ENCODE results near the gene HES4.

Gene HES4

GRCh38 chr1:974687-975328, 25.1 kb downstream of the HES4 start:
- Histone ChIP-seq H3K4me3 (ENCODE audit: control insufficient read depth in 1 of 7, extremely low read depth in 1 of 7, insufficient read depth in 4 of 7, low read depth in 2 of 7, low read length in 6 of 7) (no peak overlapping the region), H3K9me3 (ENCODE audit: control extremely low read depth in 1 of 5, control insufficient read depth in 4 of 5, insufficient read depth in 2 of 5, low read depth in 1 of 5, low read length in 4 of 5) (no peaks in the 10 kb centered on the region), H3K36me3 (ENCODE audit: control insufficient read depth in 4 of 4, insufficient read depth in 4 of 4, low read length in 3 of 4) (no peaks in the 10 kb centered on the region), H3K4me1 (ENCODE audit: control extremely low read depth in 1 of 4, control insufficient read depth in 4 of 4, insufficient read depth in 4 of 4, low read length in 3 of 4) (peaks cover 0 to 8% (median 7%) of the 10 kb centered on the region in 4 experiments), H3K27ac (ENCODE audit: insufficient read depth in 1 of 2, low read depth in 1 of 2, low read length in 2 of 2, poor library complexity in 1 of 2, severe bottlenecking in 2 of 2) (no peak overlapping the region), H3K27me3 (replicated peaks in 2 of 5; ENCODE audit: control insufficient read depth in 4 of 5, insufficient read depth in 5 of 5, low read length in 4 of 5) (peaks cover 0 to 53% (median 8%) of the 10 kb centered on the region in 5 experiments)
- no peak for DNase-seq
- WGBS (ENCODE audit: insufficient coverage), result 90% methylated on average over 13 of the region's 17 CpGs
- CTCF ChIA-PET, result interaction anchor here (1.0 to 3.1 kb wide), 5 partner anchors 33 to 105 kb away, joined by 3 to 12 read pairs (median 5); no protein-coding TSS in a partner anchor
- POLR2A ChIA-PET, result no interaction called here

GRCh38 chr1:974293-974640, 25.6 kb downstream of the HES4 start:
- Histone ChIP-seq H3K27ac (ENCODE audit: insufficient read depth in 1 of 2, low read depth in 1 of 2, low read length in 2 of 2, poor library complexity in 1 of 2, severe bottlenecking in 2 of 2) (no peak overlapping the region), H3K4me3 (ENCODE audit: control insufficient read depth in 1 of 7, extremely low read depth in 1 of 7, insufficient read depth in 4 of 7, low read depth in 2 of 7, low read length in 6 of 7) (no peak overlapping the region), H3K9me3 (ENCODE audit: control extremely low read depth in 1 of 5, control insufficient read depth in 4 of 5, insufficient read depth in 2 of 5, low read depth in 1 of 5, low read length in 4 of 5) (peaks cover 0 to 2% (median 0%) of the 10 kb centered on the region in 5 experiments), H3K4me1 (ENCODE audit: control extremely low read depth in 1 of 4, control insufficient read depth in 4 of 4, insufficient read depth in 4 of 4, low read length in 3 of 4) (peaks cover 0 to 8% (median 7%) of the 10 kb centered on the region in 4 experiments), H3K36me3 (ENCODE audit: control insufficient read depth in 4 of 4, insufficient read depth in 4 of 4, low read length in 3 of 4) (no peaks in the 10 kb centered on the region), H3K27me3 (replicated peaks in 2 of 5; ENCODE audit: control insufficient read depth in 4 of 5, insufficient read depth in 5 of 5, low read length in 4 of 5) (peaks cover 0 to 58% (median 8%) of the 10 kb centered on the region in 5 experiments)
- ChIA-PET POLR2A (no interaction called here), CTCF (interaction anchor here (1.0 to 3.1 kb wide), 3 partner anchors 10 to 36 kb away, joined by 3 to 12 read pairs (median 4); no protein-coding TSS in a partner anchor)
- no peak for DNase-seq
- 94% methylated on average over 10 of the region's 11 CpGs for WGBS (ENCODE audit: insufficient coverage)

GRCh38 chr1:973459-974292, 26.2 kb downstream of the HES4 start:
- H3K4me1 ChIP-seq (ENCODE audit: control extremely low read depth in 1 of 4, control insufficient read depth in 4 of 4, insufficient read depth in 4 of 4, low read length in 3 of 4), result peaks cover 0 to 8% (median 7%) of the 10 kb centered on the region in 4 experiments
- H3K27ac ChIP-seq (ENCODE audit: insufficient read depth in 1 of 2, low read depth in 1 of 2, low read length in 2 of 2, poor library complexity in 1 of 2, severe bottlenecking in 2 of 2), result no peak overlapping the region
- 90% methylated on average over 26 of the region's 28 CpGs for WGBS (ENCODE audit: insufficient coverage)
- H3K9me3 ChIP-seq (ENCODE audit: control extremely low read depth in 1 of 5, control insufficient read depth in 4 of 5, insufficient read depth in 2 of 5, low read depth in 1 of 5, low read length in 4 of 5), result peaks cover 0 to 2% (median 0%) of the 10 kb centered on the region in 5 experiments
- H3K36me3 ChIP-seq (ENCODE audit: control insufficient read depth in 4 of 4, insufficient read depth in 4 of 4, low read length in 3 of 4), result no peaks in the 10 kb centered on the region
- ChIA-PET CTCF (interaction anchor here (1.0 to 3.1 kb wide), 3 partner anchors 10 to 35 kb away, joined by 3 to 12 read pairs (median 4); no protein-coding TSS in a partner anchor), POLR2A (no interaction called here)
- H3K27me3 ChIP-seq (replicated peaks in 2 of 5; ENCODE audit: control insufficient read depth in 4 of 5, insufficient read depth in 5 of 5, low read length in 4 of 5), result peaks cover 0 to 64% (median 8%) of the 10 kb centered on the region in 5 experiments
- no peak overlapping the region for H3K4me3 ChIP-seq (ENCODE audit: control insufficient read depth in 1 of 7, extremely low read depth in 1 of 7, insufficient read depth in 4 of 7, low read depth in 2 of 7, low read length in 6 of 7)
- no peak for DNase-seq

- peaks cover 0 to 72% (median 12%) of the 10 kb centered on the region in 5 experiments for H3K27me3 ChIP-seq (replicated peaks in 2 of 5; ENCODE audit: control insufficient read depth in 4 of 5, insufficient read depth in 5 of 5, low read length in 4 of 5)
- DNase-seq, result no peak
These were observed 27.0 kb downstream of the HES4 start for GRCh38 chr1:972726-973458.

GRCh38 chr1:971751-972506, 28.0 kb downstream of the HES4 start:
- Histone ChIP-seq H3K4me1 (ENCODE audit: control extremely low read depth in 1 of 4, control insufficient read depth in 4 of 4, insufficient read depth in 4 of 4, low read length in 3 of 4) (peaks cover 0 to 14% (median 12%) of the 10 kb centered on the region in 4 experiments), H3K27ac (ENCODE audit: insufficient read depth in 1 of 2, low read depth in 1 of 2, low read length in 2 of 2, poor library complexity in 1 of 2, severe bottlenecking in 2 of 2) (no peak overlapping the region), H3K36me3 (ENCODE audit: control insufficient read depth in 4 of 4, insufficient read depth in 4 of 4, low read length in 3 of 4) (no peaks in the 10 kb centered on the region), H3K4me3 (ENCODE audit: control insufficient read depth in 1 of 7, extremely low read depth in 1 of 7, insufficient read depth in 4 of 7, low read depth in 2 of 7, low read length in 6 of 7) (no peak overlapping the region), H3K9me3 (ENCODE audit: control extremely low read depth in 1 of 5, control insufficient read depth in 4 of 5, insufficient read depth in 2 of 5, low read depth in 1 of 5, low read length in 4 of 5) (peaks cover 0 to 2% (median 0%) of the 10 kb centered on the region in 5 experiments), H3K27me3 (replicated peaks in 2 of 5; ENCODE audit: control insufficient read depth in 4 of 5, insufficient read depth in 5 of 5, low read length in 4 of 5) (peaks cover 0 to 82% (median 15%) of the 10 kb centered on the region in 5 experiments)
- 92% methylated on average over 23 of the region's 34 CpGs for WGBS (ENCODE audit: insufficient coverage)
- DNase-seq, result no peak
- ChIA-PET CTCF (no interaction called here), POLR2A (no interaction called here)

More at GRCh38 chr1:972726-973458, 27.0 kb downstream of the HES4 start:
- CTCF ChIA-PET, result interaction anchor here (1.2 kb wide), 1 partner anchor 11 kb away, joined by 4 read pairs; no protein-coding TSS in a partner anchor
- 93% methylated on average over 18 of the region's 28 CpGs for WGBS (ENCODE audit: insufficient coverage)
- H3K27ac ChIP-seq (ENCODE audit: insufficient read depth in 1 of 2, low read depth in 1 of 2, low read length in 2 of 2, poor library complexity in 1 of 2, severe bottlenecking in 2 of 2), result no peak overlapping the region
- H3K36me3 ChIP-seq (ENCODE audit: control insufficient read depth in 4 of 4, insufficient read depth in 4 of 4, low read length in 3 of 4), result no peaks in the 10 kb centered on the region
- H3K9me3 ChIP-seq (ENCODE audit: control extremely low read depth in 1 of 5, control insufficient read depth in 4 of 5, insufficient read depth in 2 of 5, low read depth in 1 of 5, low read length in 4 of 5), result peaks cover 0 to 2% (median 0%) of the 10 kb centered on the region in 5 experiments
- no peak overlapping the region for H3K4me3 ChIP-seq (ENCODE audit: control insufficient read depth in 1 of 7, extremely low read depth in 1 of 7, insufficient read depth in 4 of 7, low read depth in 2 of 7, low read length in 6 of 7)
- H3K4me1 ChIP-seq (ENCODE audit: control extremely low read depth in 1 of 4, control insufficient read depth in 4 of 4, insufficient read depth in 4 of 4, low read length in 3 of 4), result peaks cover 0 to 8% (median 7%) of the 10 kb centered on the region in 4 experiments
- POLR2A ChIA-PET, result no interaction called here

- Histone ChIP-seq H3K36me3 (ENCODE audit: control insufficient read depth in 4 of 4, insufficient read depth in 4 of 4, low read length in 3 of 4) (no peaks in the 10 kb centered on the region), H3K27me3 (replicated peaks in 2 of 5; ENCODE audit: control insufficient read depth in 4 of 5, insufficient read depth in 5 of 5, low read length in 4 of 5) (peaks cover 0 to 89% (median 17%) of the 10 kb centered on the region in 5 experiments), H3K4me3 (ENCODE audit: control insufficient read depth in 1 of 7, extremely low read depth in 1 of 7, insufficient read depth in 4 of 7, low read depth in 2 of 7, low read length in 6 of 7) (no peak overlapping the region), H3K9me3 (ENCODE audit: control extremely low read depth in 1 of 5, control insufficient read depth in 4 of 5, insufficient read depth in 2 of 5, low read depth in 1 of 5, low read length in 4 of 5) (peaks cover 0 to 2% (median 0%) of the 10 kb centered on the region in 5 experiments), H3K27ac (ENCODE audit: insufficient read depth in 1 of 2, low read depth in 1 of 2, low read length in 2 of 2, poor library complexity in 1 of 2, severe bottlenecking in 2 of 2) (no peak overlapping the region), H3K4me1 (ENCODE audit: control extremely low read depth in 1 of 4, control insufficient read depth in 4 of 4, insufficient read depth in 4 of 4, low read length in 3 of 4) (peaks cover 0 to 18% (median 16%) of the 10 kb centered on the region in 4 experiments)
- CTCF ChIA-PET, result no interaction called here
- 51% methylated on average over 30 of the region's 42 CpGs for WGBS (ENCODE audit: insufficient coverage)
- DNase-seq, result no peak
- POLR2A ChIA-PET, result no interaction called here
These were observed 28.7 kb downstream of the HES4 start for GRCh38 chr1:970973-971730.
